T-helper 2 cell (primary cell): ENCODE measurements around the gene FGF12.

Source experiments
- DNase-seq, 5 experiments: peaks; one replicate each; pipeline versions ENCODE4 v3.0.0 to v3.0.0-alpha.2; 2012 to 2022

FGF12 gene

DNA sequence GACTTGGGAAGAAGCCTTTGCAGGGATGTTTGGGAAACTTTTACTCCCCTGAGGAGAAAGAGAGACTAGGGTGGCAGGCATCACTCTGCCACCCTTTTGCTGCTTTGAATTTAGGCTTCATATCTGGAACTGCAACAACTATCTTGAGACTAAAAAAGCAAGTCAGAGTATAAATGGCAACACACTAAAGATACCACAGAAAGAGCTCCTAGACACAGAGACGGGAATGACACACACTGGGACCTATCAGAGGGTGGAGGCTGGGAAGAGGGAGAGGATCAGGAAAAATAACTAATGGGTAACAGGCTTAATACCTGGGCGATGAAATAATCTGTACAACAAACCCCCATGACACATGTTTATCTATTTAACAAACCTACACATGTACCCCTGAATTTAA lies 237.8 kb downstream of the FGF12 start:
- no peak for DNase-seq

DNA sequence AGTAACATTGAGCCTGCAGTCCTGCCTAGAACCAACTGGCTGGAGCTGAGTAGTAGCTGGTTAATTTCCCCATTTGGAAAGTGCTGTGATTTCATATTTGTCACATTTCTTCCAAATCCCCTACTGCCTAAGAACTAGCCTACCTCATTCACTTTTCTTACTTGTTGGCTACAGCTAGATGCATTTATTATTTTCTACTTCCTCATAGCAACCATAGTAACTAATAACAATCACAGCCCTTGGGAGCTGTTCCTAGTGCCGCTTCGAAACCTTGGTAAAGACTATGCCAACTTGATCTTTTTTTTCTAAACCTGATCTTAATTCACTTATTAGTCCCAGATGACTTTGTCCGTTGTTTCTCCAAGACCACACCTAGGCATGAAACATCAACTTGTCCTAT lies 240.3 kb downstream of the FGF12 start:
- DNase-seq, result no peak

DNA sequence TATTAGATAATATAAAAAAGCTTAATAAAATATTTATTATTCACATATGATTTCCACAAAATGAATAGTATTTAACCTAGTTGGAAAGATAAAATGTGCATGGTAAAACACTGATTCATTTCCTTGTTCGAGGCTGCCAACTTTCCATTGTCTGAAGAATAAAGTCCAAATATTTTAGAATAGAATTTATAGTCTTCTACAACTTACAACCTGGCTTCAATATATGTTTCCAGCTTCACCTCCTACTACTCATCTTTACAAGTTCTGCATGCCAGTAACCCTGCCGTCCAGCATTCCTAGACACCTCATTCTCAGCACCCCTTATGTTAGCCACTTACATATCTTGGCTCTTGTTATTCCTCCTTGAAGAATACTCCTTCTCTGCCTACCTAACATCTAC lies 244.5 kb downstream of the FGF12 start:
- DNase-seq, result no peak

DNA sequence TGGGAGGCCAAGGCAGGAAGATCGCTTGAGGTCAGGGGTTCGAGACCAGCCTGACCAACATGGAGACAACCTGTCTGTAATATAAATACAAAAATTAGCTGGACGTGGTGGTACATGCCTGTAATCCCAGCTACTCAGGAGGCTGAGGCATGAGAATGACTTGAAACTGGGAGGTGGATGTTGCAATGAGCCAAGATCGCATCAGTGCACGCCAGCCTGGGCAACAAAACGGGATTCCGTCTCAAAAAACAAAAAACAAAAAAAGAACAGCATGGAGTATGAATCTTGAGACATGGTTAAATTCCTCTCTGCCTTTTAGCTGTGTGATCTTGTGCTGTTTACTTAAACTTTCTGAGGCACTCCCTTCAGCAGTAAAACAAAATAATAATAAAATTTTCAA lies 244.9 kb downstream of the FGF12 start:
- DNase-seq, result no peak

DNA sequence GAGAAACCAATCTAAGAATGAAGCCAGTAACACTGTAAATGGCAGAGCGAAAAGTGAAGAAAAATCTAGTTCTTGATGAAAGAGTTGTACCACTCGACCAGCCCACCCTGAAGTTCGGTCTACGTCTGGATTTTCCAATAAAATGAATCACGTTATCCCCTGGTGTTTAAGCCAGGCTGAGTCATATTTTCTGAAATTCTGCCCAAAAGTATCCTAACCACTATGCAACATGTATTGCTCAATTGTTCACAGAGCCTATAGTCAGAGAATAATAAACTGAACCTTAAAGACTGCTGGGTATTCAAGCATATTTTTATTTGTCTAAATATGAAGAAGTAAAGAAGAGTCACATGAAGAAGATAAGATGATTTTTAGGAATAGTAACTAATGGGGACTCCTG lies 245.7 kb downstream of the FGF12 start:
- no peak for DNase-seq

DNA sequence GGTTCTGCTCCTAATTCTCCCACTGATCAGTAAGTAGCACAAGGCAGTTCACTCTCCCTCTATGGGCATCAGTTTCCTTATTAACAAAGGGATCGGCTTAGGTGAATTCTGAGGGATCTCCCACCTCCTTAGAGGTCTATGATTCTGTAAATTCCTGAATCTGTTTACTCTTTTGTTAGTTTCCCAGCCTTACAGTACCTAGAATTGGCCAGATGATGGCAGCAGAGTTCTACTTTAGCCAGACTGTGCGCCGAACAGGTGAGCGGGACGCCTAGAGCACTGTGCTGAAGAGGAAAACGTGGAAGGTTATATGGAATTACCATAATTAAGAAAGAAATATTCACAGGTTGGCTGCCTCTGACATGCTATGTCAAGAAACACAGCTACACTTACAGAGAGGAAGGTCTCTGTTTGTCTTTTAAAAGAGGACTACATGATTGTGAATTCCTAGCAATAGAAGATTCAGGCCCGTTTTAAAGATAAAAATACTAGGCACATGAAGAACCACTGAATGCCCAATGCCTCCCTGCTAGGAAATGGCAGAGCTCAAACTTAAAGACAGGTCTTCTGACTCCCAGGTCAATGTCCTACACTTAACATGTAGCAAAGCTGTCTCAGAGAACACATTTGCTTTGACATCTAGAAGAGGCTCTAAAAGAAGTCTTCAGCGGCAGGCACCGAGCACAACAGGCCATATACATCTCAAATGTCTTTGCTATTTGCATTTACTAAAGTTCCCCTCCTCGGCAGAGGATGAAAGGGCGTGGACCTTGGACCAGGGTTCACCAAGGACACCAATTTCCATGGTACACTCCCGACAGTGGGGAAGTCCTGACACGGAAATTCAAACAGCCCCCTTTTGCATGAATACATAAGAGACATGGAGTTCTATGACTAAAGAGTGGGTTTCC lies 259.9 kb downstream of the FGF12 start:
- peak in 3 of 5 experiments; percentile 13 to 29 (median 15) for DNase-seq

DNA sequence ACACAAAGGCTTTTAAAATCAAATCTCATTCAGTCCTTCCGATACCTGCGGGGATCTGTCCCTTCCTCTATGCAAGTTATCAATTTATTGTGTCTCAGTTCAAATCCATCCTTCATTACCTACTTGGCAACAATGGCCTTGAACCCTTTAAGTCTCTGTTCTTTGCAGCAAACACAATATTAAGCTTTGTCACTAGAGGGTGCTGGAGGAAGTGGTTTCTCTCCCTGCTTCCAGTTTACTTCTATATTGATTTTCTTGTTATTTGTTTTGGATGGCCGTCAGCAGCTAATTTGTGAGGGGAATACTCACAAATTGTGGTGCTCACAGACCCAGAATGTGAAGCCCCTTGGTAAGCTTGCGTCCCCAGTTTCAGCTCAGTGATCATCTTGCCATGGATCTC lies 278.3 kb downstream of the FGF12 start:
- peak in 1 of 5 experiments; percentile 1 for DNase-seq

DNA sequence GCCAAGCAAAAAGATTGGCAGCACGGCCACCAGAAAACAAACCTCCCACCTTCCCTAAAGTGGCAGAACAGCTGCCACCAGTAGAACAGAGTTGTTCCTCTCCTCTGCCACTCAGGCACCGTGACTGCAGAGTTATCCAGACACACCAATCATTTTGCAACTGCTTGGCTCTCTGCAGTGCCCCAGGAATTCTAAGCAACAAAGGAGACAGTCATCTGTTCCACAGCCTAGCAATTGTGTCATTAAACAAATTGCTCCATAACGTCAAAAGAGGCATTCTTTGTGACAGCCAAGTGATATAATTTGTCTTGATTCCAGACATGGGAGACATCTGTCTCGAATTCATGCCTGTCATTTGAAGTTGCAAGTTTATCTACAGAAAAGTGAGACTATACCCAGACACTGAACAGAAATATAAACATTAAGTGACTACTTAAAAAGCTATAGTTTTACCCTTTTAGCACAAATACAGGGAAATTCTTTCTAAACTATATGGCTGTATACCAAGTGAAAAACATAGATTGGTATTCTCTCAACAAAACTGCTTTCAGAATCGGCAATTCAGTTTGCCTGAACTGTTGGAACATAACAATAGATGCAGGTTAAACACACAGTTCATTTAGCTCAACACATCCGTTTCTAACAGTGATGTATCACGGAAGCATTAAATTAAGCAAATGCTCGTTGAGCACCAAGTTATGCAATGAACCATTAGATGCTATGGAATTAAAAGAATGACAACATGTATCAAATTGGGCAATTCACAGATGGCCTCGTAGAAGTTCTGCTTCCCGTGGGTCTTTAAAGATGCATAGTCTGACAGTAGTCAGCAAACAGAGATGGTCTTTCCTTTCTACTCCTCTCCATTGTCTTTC lies 281.3 kb downstream of the FGF12 start:
- DNase-seq, result no peak

DNA sequence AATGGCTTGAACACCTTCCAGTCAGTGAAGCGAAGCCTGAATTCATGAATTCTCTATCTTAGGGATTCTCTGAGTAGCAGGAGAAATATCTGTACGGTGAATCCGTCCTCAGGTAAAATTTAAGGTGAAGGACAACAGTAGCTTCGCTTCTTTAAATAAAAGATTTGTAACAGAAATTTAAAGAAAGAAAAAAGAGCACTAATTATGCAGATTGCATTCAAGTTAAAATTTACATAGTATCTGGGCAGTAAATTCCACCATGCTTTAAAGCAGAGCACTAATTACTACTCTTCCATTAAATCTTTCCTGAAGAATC lies 282.6 kb downstream of the FGF12 start:
- DNase-seq, result no peak

DNA sequence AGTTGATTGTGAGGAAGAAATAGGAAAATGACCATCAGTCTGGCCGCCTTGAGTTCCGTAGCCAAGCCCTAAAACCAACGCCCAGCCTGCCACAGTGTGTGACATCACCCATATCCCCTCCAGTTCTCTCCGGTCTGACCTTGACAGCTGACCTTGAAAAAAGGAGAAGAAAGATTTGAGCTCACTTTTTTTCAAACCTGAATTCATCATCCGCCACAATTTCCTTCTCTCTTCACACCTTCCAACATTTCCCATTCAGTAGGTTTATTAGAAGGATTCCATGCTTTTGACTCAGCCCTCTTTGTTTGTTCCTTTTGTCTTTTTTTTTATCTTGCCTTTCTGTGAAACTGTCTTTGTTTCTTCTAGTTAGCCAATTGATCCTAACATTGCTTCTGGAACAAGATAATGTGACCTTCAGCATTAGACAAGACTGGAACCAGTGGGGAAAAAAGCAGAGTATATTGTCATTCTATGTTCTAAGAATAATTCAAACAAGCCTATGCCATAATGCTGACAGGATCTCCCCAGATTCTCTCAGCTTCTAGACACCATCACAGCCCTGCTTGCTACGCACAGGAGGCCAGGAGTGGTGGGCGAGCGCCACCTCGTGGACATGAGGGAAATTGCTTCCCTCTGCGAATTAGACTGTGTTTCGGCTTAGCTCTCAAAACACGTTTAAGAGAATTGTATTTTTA lies 283.1 kb downstream of the FGF12 start:
- DNase-seq, result peak in 3 of 5 experiments; percentile 5 to 54 (median 25)

DNA sequence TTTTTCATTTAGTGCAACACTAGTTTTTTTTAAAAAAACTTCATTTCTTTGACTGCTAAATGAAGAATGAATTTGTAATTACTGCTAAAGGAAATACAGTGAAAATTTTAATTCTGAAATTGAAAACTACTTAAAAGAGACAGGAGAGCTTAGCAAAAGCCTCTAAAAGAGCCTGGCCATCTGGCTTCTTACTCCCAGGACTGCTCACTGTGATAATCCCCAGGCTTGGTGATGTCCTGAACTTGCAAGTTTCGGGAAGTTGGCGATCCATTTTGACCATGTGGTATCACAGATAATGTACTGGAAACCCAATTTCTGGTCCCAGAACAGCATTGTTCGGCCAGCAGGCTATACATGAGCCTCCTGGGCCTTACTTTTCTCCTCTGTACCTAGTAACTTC lies 292.1 kb downstream of the FGF12 start:
- no peak for DNase-seq

DNA sequence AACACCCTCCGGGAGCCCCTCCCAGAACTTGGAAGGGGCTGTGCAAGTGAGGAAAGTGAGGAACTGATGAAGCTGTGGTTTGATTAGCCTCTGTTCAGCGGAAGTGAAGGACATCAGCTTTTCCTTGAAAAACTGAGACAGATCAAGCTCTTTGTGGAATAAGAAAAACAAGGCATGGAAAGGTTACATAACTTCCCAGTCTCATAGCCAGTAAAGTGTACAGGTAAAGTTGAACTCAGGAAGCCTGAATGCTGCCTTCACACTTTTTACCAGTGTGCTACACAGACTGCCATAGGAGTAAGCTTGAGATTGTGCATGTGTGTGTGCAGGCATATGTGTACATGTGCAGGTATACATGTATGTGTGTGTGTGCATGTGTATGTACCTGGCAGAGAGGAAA lies 293.2 kb downstream of the FGF12 start:
- DNase-seq, result no peak

DNA sequence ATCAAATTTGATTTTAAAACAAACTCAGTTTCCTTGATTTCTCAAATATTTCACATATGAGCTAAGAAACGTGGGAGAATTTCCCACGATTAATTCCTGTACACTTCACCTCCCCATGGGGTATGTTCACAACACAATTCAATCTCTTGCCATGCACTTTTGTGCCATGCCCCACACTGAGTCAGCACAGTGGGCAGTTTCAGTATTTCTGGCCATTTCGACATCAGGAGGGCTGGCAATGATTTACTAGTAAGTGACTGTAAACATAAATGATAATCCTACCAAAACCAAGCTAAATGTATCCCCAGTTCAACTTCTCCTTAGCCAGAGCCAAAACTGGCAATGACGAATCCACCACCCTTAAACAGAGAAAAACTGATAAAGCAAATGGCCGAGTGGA lies 293.6 kb downstream of the FGF12 start:
- no peak for DNase-seq

DNA sequence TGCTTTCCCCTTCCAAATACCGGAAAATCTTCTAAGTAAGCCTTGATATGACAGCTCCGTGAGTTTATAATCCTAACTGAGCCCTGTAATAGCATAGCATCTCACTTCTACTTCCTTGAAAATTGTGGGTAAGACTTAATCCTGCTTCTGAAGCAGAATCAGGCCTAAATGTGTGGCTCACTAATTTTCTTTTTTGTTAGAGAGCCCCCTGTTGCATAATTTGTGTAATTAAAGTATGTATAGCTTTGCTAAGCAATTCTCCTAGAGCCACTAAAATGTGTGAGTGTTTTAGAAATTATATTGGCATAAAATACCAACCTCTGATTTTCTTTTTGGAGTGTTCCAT lies 304.4 kb downstream of the FGF12 start:
- no peak for DNase-seq

DNA sequence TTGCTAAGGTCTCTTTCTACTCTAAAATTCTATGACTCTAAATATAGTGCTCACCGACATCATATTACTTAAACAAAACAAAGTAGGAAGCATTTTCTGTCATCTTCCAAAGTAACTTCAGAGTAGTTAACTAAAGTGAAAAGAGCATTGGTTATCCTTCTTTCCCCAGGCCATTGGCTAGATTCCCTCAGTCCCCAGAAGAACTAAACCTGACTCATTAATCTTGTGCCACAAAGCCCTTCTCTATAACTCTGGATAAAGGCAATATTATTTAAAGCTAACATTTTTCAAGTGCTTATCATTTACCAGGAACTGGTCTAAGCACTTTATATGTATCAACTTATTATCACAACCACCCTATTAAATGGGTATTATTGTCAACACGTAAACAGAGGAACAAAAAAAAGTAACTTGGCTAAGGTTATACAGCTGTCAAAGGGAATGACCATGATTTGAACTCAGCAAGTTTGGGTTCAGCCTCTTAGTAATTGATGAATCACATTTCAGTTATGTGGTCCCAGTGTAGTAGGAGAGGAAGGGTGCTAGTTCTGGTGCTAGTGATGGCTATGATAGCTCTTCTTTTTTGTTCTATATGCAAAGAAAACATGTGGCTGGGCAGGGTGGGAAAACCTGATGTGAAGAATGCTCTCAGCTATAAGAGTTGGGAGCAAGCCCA lies 304.9 kb downstream of the FGF12 start:
- DNase-seq, result no peak

DNA sequence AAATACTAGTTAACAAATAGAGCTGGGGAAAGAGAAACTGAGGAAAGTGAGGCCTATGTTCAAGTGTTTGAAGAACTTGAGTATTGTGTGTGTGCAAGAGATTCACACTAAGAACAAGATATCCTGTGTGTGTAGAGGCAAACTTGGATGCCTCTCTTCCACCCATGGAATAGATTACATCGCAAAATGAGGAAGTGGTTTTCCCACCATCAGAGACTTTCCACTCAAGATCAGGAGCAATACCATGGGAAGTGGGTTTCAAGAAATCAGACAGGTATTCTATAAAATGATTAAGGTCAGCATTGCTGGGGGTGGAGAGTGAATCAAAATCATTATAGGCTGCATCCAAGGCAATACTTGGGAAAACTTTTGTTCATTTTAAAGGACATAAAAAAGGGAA lies 308.0 kb downstream of the FGF12 start:
- DNase-seq, result no peak

DNA sequence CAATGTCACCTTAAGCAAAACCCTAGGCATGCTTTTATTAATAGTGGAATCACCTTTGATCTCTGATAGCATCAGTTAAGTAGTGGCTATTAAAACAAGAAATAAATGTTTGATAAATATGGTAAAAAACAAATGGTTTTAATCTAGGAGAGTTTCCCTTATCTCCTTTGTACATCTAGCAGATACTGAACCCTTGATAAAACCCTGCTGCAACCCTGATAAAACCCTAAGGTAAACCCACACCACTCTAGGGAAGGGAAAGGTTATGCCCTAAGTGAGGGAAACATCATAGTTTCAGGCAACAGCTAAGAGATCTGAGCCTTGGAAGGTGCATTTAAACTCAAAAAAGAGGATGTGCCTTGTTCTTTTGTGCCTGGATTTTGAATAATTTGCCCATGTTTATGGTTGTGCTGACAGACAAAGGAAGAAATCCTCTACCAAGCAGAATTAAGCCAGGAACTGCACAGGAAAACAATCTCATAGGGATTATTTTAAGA lies 309.7 kb downstream of the FGF12 start:
- no peak for DNase-seq

DNA sequence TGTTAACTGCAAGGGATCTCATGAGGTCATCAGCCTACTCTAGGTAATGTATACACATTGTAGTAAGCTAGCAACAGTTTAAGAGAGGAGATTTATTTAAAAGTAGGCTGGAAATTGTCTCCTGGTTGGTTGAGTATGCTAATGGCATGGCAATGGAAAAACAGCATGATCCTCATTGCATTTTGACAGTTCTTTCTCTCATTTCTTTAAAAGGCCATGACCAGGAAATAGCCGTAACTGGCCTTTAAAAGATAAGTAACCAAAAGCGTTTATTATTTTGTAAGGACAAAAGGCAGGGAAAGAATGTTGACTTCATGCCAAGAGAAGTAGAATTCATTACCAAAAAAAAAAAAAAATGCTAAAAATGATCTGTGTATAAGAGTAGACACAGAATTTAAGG lies 310.3 kb downstream of the FGF12 start:
- DNase-seq, result no peak

DNA sequence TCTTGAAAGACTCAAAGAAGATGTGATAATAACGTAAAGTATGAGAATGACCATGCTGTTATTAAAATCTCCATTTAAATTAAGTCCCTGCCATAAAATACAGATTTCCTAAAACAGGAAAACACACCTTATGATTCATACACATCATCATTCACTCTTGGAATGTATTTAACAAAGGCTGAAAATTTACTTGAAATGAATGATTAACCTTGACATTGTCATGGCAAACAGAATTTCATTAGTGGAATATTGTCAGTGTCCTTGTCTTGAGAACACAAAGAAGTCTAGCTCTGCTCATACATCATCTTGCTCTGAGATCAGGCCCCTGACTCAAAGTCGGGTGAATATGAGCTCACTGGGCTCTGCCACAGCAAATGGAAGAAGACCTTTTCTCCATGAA lies 313.9 kb downstream of the FGF12 start:
- DNase-seq, result no peak

DNA sequence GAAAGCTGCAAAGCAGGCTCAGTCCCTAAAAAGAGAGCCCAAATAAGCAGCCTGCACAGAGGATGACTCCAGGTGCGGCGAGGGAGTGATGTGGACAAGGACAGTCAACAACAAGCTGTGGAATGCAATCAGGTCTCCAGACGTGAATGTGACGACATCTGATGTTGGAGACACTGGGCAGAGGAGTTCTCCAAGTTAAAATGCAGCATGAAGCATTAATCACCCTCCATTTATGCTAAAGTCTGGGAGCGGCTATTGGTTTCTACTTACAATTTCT lies 316.7 kb downstream of the FGF12 start:
- no peak for DNase-seq

DNA sequence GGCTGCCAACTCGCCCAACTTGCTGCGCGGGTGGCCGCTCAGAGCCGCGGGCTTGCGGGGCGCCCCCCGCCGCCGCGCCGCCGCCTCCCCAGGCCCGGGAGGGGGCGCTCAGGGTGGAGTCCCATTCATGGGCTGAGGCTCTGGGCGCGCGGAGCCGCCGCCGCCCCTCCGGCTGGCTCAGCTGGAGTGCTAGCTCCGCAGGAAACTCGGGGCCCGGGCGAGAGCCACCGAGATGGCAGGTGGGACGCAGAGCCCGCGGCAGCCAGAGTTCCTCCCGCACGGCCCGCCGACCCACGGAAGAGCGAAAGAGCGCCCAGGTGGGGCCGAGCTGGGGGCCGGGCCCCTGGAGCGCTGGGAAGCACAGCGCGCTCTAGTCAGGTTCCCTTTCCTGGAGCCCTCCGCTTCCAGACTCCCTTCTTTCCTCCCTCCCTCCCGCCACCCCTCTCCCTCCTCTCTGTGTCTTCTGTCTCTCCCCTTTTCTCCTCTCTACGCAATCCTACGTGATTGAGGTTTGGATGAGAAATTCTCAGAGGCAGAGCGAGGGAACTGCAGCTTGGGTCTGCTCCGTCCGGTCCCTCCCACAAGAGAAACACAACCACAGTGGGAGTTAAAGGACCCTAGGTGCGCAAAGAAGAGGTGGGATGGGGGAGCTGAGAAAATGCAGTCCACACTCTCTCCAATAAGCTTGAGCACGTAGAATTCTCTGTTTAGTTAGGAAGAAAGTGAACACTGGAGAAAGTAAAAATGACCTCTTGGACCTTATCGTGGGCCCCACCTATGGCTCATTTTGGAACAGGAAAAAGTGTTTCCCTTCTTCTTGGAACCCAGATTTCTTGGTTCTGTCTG lies 317.3 kb downstream of the FGF12 start:
- no peak for DNase-seq
